ENCODE results near the gene SLFNL1. TPM values are rescaled to one million over a fixed set of nuclear protein-coding genes. Genes with fewer than 3 reads are reported as not detected.

The SLFNL1 gene
- total RNA-seq, 1 donor from 2014 or later = not detected

- H3K4me3 ChIP-seq (ENCODE audit: low read depth, low read length) = no peak overlapping the region
- no peak for TF ChIP-seq CTCF (IDR thresholded peaks at IDR 0.05; ENCODE audit: insufficient read depth, low read length, poor library complexity, severe bottlenecking)
- peak; percentile 23 for DNase-seq (ENCODE audit: low read depth)
- H3K36me3 ChIP-seq (ENCODE audit: control insufficient read depth, insufficient read depth, low read length) = no peaks in the 10 kb centered on the region
- H3K27me3 ChIP-seq (ENCODE audit: control insufficient read depth, insufficient read depth, low read length) = no peaks in the 10 kb centered on the region
Observed at GRCh38 chr1:41045740-41046139, 24.2 kb upstream of the SLFNL1 start.

DNA sequence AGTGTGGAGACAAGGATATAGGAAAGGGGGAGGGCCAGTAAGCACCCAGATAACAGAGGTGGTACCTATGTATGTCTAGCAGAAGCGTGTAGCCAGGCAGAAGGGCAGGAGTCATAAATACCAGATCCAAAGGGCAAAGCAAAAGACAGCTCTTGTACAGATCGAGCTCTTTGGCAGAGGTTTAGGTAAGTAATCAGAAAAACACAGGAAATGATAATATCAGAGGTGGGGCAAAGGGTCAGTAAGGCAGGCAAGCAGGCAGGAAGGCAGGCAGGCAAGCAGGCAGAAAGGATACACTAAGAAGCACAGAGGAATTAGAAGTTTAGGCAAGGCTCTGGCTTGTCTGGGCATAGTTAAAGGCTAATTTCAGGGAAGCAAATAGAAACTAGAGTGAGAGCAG is 22.7 kb upstream of the SLFNL1 start:
- no peak for TF ChIP-seq CTCF (IDR thresholded peaks at IDR 0.05; ENCODE audit: insufficient read depth, low read length, poor library complexity, severe bottlenecking)
- H3K36me3 ChIP-seq (ENCODE audit: control insufficient read depth, insufficient read depth, low read length) = no peaks in the 10 kb centered on the region
- H3K27me3 ChIP-seq (ENCODE audit: control insufficient read depth, insufficient read depth, low read length) = no peaks in the 10 kb centered on the region
- no peak for DNase-seq (ENCODE audit: low read depth)
- H3K4me3 ChIP-seq (ENCODE audit: low read depth, low read length) = no peak overlapping the region

- DNase-seq (ENCODE audit: low read depth) = no peak
- no peak for TF ChIP-seq CTCF (IDR thresholded peaks at IDR 0.05; ENCODE audit: insufficient read depth, low read length, poor library complexity, severe bottlenecking)
- Histone ChIP-seq H3K4me3 (ENCODE audit: low read depth, low read length) (no peak overlapping the region), H3K27me3 (ENCODE audit: control insufficient read depth, insufficient read depth, low read length) (no peaks in the 10 kb centered on the region), H3K36me3 (ENCODE audit: control insufficient read depth, insufficient read depth, low read length) (no peaks in the 10 kb centered on the region)
Observed at GRCh38 chr1:41041614-41042270, 20.2 kb upstream of the SLFNL1 start.

GRCh38 chr1:41038110-41038509 is 16.6 kb upstream of the SLFNL1 start:
- Histone ChIP-seq H3K27me3 (ENCODE audit: control insufficient read depth, insufficient read depth, low read length) (no peaks in the 10 kb centered on the region), H3K36me3 (ENCODE audit: control insufficient read depth, insufficient read depth, low read length) (no peaks in the 10 kb centered on the region), H3K4me3 (ENCODE audit: low read depth, low read length) (no peak overlapping the region)
- peak; percentile 12 for TF ChIP-seq CTCF (IDR thresholded peaks at IDR 0.05; ENCODE audit: insufficient read depth, low read length, poor library complexity, severe bottlenecking)
- DNase-seq (ENCODE audit: low read depth) = no peak

DNA sequence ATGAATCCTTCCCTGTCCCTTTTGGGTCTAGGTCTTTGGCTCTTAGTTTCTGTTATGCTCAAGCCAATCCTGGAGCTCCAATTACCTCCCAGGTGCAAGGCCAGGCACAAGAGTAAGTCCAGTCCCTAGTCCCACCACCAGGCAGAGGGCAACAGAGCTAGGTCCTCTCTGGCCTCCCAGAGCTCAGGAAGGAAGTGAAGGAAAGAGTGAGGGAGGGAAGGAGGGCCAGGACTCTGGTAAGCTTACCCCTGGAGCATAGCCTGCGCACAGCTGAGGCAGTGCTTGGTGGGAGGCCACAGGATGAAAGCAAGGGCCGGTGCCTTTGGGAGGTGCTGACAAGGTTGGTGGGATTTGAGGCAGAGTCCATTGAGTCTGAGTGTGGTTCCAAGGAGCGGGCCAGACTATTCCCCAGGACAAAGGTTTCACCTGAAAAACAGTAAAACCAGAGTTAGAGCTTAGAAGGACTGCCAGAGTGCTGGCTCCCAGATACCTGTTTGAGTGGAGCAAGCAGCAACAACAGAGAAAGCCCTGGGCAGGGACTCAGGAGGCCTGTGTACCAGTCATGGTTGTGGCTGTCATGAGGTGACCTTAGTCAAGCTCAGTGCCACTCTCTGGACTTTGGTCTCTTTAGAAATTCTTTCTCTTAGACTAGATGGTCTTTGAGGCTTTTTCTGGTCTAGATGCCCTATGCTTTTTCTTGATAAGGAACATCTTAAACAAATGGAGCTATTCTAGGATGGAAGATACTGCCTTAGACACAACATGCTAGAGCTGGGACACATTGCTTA is 15.8 kb upstream of the SLFNL1 start:
- Histone ChIP-seq H3K36me3 (ENCODE audit: control insufficient read depth, insufficient read depth, low read length) (no peaks in the 10 kb centered on the region), H3K4me3 (ENCODE audit: low read depth, low read length) (no peak overlapping the region), H3K27me3 (ENCODE audit: control insufficient read depth, insufficient read depth, low read length) (no peaks in the 10 kb centered on the region)
- no peak for DNase-seq (ENCODE audit: low read depth)
- no peak for TF ChIP-seq CTCF (IDR thresholded peaks at IDR 0.05; ENCODE audit: insufficient read depth, low read length, poor library complexity, severe bottlenecking)
